Neural cell (in vitro differentiated cells): ENCODE data around the gene NALCN. TPM values are rescaled to one million over a fixed set of nuclear protein-coding genes. Genes with fewer than 3 reads are reported as not detected.

Experiments used
- H2AFZ ChIP-seq: fragments of 200-600, 300-800 bp; sonication (generic), shearing (Covaris generic); 2 replicates; pipeline ENCODE4 v1.6.0; 2014; ENCODE audit warnings: low read depth, mild to moderate bottlenecking, antibody characterized with exemption, low read length, moderate library complexity
- H3F3A ChIP-seq: fragments of 200-600 bp; shearing (Covaris generic); 2 replicates; pipeline ENCODE4 v1.6.1; 2016; ENCODE audit warnings: mild to moderate bottlenecking, moderate library complexity, mixed read lengths, antibody characterized with exemption, low read length; ENCODE audit not compliant: insufficient read depth, poor library complexity, severe bottlenecking
- H3K27ac ChIP-seq: fragments of 200-600, 300-800 bp; sonication (generic), shearing (Covaris generic); 2 replicates; pipeline ENCODE4 v1.5.1; 2014; ENCODE audit warnings: mild to moderate bottlenecking, low read length, moderate library complexity
- H3K27me3 ChIP-seq: fragments of 300-800, 200-600 bp; sonication (generic), shearing (Covaris generic); 2 replicates; pipeline ENCODE4 v1.6.0; 2014; ENCODE audit warnings: mild to moderate bottlenecking, low read depth, low read length, moderate library complexity; ENCODE audit not compliant: insufficient read depth
- H3K36me3 ChIP-seq: fragments of 300-800, 200-600 bp; sonication (generic), shearing (Covaris generic); 2 replicates; pipeline ENCODE4 v1.5.1; 2014; ENCODE audit warnings: mild to moderate bottlenecking, antibody characterized with exemption, low read length, moderate library complexity; ENCODE audit not compliant: insufficient read depth
- H3K4me2 ChIP-seq: fragments of 300-800, 200-600 bp; sonication (generic), shearing (Covaris generic); 2 replicates; pipeline ENCODE4 v1.6.0; 2014; ENCODE audit warnings: mild to moderate bottlenecking, low read length
- H3K4me3 ChIP-seq: fragments of 300-800, 200-600 bp; sonication (generic), shearing (Covaris generic); 2 replicates; pipeline ENCODE4 v1.5.1; 2014; ENCODE audit warnings: mild to moderate bottlenecking, low read length, moderate library complexity
- H3K79me2 ChIP-seq: fragments of 200-600 bp; shearing (Covaris generic); replicated peaks from 2 replicates; pipeline ENCODE4 v1.6.0; 2014; ENCODE audit warnings: mild to moderate bottlenecking, low read length, moderate library complexity; ENCODE audit not compliant: insufficient read depth
- H3K9ac ChIP-seq: fragments of 300-800, 200-600 bp; sonication (generic), shearing (Covaris generic); 2 replicates; pipeline ENCODE4 v1.6.1; 2016; ENCODE audit warnings: mild to moderate bottlenecking, low read length, mixed read lengths
- H3K9me2 ChIP-seq: fragments of 200-600 bp; shearing (Covaris generic); 2 replicates; pipeline ENCODE4 v1.6.1; 2016; ENCODE audit warnings: mild to moderate bottlenecking, low read length, mixed read lengths; ENCODE audit not compliant: insufficient read depth
- H3K9me3 ChIP-seq: fragments of 200-600, 300-800 bp; sonication (generic), shearing (Covaris generic); 2 replicates; pipeline ENCODE4 v1.6.1; 2016; ENCODE audit warnings: mild to moderate bottlenecking, mixed run types, low read length, moderate library complexity, mixed read lengths
- H4K20me1 ChIP-seq: fragments of 200-600 bp; shearing (Covaris generic); 2 replicates; pipeline ENCODE4 v1.6.1; 2016; ENCODE audit warnings: mild to moderate bottlenecking, mixed run types; ENCODE audit not compliant: insufficient read depth
- EP300 ChIP-seq: fragments of 450-650 bp; conservative IDR thresholded peaks from 2 replicates; pipeline ENCODE4 v1.6.1; 2014; ENCODE audit warnings: antibody characterized with exemption, mild to moderate bottlenecking, moderate library complexity; ENCODE audit not compliant: poor library complexity, severe bottlenecking
- EZH2 ChIP-seq: fragments of 200-600, 300-800 bp; shearing (Covaris generic), sonication (generic); IDR thresholded peaks from 2 replicates; pipeline ENCODE4 v1.6.1; 2014; ENCODE audit warnings: antibody characterized with exemption, low read length, borderline replicate concordance, mild to moderate bottlenecking; ENCODE audit not compliant: insufficient read depth, poor library complexity, severe bottlenecking
- MXI1 ChIP-seq: fragments of 450-650 bp; conservative IDR thresholded peaks from 2 replicates; pipeline ENCODE4 v1.6.1; 2014; ENCODE audit warnings: antibody characterized with exemption, mild to moderate bottlenecking; ENCODE audit not compliant: poor library complexity, severe bottlenecking
- POLR2AphosphoS5 ChIP-seq: IDR thresholded peaks from 2 replicates; pipeline ENCODE4 v1.6.1; 2012
- RAD21 ChIP-seq: fragments of 450-650 bp; conservative IDR thresholded peaks from 2 replicates; pipeline ENCODE4 v1.6.1; 2014; ENCODE audit warnings: antibody characterized with exemption, mild to moderate bottlenecking, moderate library complexity
- SMC3 ChIP-seq: fragments of 450-650 bp; conservative IDR thresholded peaks from 2 replicates; pipeline ENCODE4 v1.6.1; 2014; ENCODE audit warnings: antibody characterized with exemption, mild to moderate bottlenecking, moderate library complexity; ENCODE audit not compliant: poor library complexity
- TAF1 ChIP-seq: IDR thresholded peaks from 2 replicates; pipeline ENCODE4 v1.6.1; 2012; ENCODE audit warnings: low read depth
- polyA plus RNA-seq: library from polyadenylated mRNA; depleted of rRNA; stranded (reverse); fragments of >200 nt; gene quantifications from 2 replicates; pipeline ENCODE4 v1.2.3, GENCODE V29; 2014
- TF ChIP-seq, protein P1 (sequence below): fragments of 450-650 bp; IDR thresholded peaks from 2 replicates; pipeline ENCODE4 v1.5.1; 2014; ENCODE audit warnings: antibody characterized with exemption, mild to moderate bottlenecking, moderate library complexity; ENCODE audit not compliant: poor library complexity, severe bottlenecking
- TF ChIP-seq, protein P2 (sequence below): IDR thresholded peaks from 2 replicates; pipeline ENCODE4 v1.6.1; 2012; ENCODE audit warnings: borderline replicate concordance

NALCN gene
- polyA plus RNA-seq, 1 donor from 2014 or later, result 24.1 TPM

DNA sequence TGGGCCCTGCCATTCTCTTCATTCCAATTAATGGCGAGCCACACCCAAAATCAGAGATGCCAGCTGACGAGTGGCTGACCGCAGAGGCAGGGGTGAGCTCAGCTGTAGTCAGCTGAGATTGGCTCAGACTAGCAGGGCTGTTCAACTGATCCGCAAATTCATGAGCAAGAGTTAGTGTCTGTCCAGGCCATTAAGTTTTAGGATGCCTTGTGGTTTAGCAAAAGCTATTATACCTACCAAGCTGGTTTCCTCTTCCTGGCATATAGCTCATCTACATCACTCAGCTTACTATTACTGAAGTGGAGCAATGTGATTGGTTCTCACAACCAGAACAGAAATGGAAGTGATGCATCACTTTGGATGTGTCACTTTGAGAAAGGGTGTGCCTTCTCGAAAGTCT is 148.7 kb downstream of the NALCN start:
- Histone ChIP-seq H3K27me3 (no peaks in the 10 kb centered on the region), H3K27ac (no peak overlapping the region), H3K4me2 (no peak overlapping the region), H3K9me2 (no peaks in the 10 kb centered on the region), H2AFZ (no peak overlapping the region), H3F3A (no peaks in the 10 kb centered on the region), H3K4me3 (no peak overlapping the region), H4K20me1 (no peaks in the 10 kb centered on the region), H3K36me3 (no peaks in the 10 kb centered on the region), H3K9me3 (no peaks in the 10 kb centered on the region), H3K79me2 (no peaks in the 10 kb centered on the region), H3K9ac (no peak overlapping the region)
- no peak for TF ChIP-seq SMC3
- TF ChIP-seq MXI1, result no peak
- no peak for TF ChIP-seq TAF1
- no peak for TF ChIP-seq EZH2
- TF ChIP-seq, protein P1, sequence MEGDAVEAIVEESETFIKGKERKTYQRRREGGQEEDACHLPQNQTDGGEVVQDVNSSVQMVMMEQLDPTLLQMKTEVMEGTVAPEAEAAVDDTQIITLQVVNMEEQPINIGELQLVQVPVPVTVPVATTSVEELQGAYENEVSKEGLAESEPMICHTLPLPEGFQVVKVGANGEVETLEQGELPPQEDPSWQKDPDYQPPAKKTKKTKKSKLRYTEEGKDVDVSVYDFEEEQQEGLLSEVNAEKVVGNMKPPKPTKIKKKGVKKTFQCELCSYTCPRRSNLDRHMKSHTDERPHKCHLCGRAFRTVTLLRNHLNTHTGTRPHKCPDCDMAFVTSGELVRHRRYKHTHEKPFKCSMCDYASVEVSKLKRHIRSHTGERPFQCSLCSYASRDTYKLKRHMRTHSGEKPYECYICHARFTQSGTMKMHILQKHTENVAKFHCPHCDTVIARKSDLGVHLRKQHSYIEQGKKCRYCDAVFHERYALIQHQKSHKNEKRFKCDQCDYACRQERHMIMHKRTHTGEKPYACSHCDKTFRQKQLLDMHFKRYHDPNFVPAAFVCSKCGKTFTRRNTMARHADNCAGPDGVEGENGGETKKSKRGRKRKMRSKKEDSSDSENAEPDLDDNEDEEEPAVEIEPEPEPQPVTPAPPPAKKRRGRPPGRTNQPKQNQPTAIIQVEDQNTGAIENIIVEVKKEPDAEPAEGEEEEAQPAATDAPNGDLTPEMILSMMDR, result no peak
- no peak for TF ChIP-seq RAD21
- no peak for TF ChIP-seq EP300
- TF ChIP-seq, protein P2, sequence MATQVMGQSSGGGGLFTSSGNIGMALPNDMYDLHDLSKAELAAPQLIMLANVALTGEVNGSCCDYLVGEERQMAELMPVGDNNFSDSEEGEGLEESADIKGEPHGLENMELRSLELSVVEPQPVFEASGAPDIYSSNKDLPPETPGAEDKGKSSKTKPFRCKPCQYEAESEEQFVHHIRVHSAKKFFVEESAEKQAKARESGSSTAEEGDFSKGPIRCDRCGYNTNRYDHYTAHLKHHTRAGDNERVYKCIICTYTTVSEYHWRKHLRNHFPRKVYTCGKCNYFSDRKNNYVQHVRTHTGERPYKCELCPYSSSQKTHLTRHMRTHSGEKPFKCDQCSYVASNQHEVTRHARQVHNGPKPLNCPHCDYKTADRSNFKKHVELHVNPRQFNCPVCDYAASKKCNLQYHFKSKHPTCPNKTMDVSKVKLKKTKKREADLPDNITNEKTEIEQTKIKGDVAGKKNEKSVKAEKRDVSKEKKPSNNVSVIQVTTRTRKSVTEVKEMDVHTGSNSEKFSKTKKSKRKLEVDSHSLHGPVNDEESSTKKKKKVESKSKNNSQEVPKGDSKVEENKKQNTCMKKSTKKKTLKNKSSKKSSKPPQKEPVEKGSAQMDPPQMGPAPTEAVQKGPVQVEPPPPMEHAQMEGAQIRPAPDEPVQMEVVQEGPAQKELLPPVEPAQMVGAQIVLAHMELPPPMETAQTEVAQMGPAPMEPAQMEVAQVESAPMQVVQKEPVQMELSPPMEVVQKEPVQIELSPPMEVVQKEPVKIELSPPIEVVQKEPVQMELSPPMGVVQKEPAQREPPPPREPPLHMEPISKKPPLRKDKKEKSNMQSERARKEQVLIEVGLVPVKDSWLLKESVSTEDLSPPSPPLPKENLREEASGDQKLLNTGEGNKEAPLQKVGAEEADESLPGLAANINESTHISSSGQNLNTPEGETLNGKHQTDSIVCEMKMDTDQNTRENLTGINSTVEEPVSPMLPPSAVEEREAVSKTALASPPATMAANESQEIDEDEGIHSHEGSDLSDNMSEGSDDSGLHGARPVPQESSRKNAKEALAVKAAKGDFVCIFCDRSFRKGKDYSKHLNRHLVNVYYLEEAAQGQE, result no peak
- no peak for TF ChIP-seq POLR2AphosphoS5

- Histone ChIP-seq H4K20me1 (no peaks in the 10 kb centered on the region), H3K27me3 (no peaks in the 10 kb centered on the region), H3K79me2 (no peaks in the 10 kb centered on the region), H3K4me2 (no peak overlapping the region), H3K9ac (no peak overlapping the region), H2AFZ (no peak overlapping the region), H3K4me3 (no peak overlapping the region), H3F3A (no peaks in the 10 kb centered on the region), H3K9me2 (no peaks in the 10 kb centered on the region), H3K36me3 (no peaks in the 10 kb centered on the region), H3K27ac (no peak overlapping the region), H3K9me3 (no peaks in the 10 kb centered on the region)
- TF ChIP-seq RAD21 (no peak), POLR2AphosphoS5 (no peak), SMC3 (no peak)
- TF ChIP-seq, protein P2, result no peak
- TF ChIP-seq, protein P1, result no peak
Measured at GRCh38 chr13:101265934-101266333, 150.4 kb downstream of the NALCN start.
